ENCODE measurements around the gene AFDN. TPM values are rescaled to one million over a fixed set of nuclear protein-coding genes. Genes with fewer than 3 reads are reported as not detected.

Gene AFDN
- polyA plus RNA-seq, 12 donors = 25.7 to 89.7 (median 48.4) TPM; not detected in 1

DNA sequence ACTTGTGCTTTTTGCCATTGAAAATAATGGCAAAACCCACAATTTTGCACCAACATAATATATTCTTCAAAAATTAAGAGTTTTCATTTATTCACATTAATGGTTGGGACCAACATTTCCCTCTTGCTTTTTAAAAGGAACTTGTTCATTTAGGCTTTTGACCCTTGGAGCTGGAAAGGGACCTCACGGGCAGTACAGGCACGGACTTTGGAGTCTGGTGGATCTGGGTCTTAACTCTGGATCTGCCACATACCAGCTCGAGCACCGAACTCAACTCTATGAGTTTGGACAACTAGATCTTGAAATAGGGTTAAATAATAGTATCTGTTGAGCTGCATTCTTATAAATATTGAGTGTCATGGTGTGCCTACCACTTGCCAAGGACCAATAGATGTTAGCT is 37.2 kb downstream of the AFDN start:
- DNase-seq = no peak

DNA sequence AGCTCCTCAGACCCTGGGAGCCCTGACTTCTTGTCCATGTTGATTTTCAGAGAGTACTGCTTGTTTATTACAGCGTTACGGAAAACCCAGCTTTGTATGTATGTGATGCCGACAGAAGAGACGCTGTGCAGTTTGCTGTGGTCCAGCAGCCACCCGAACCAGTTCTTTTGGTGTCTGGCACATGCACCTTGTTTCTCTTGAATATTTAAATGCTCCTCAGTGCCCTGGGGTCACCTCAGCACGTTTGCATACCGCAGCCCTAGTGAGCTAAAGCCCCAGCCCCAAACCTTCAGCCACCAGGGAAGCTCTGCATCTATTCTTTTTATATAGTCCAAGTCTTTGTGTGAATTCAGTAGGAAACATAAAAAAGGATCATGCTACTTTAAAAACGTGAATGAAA is 39.9 kb downstream of the AFDN start:
- no peak for DNase-seq

DNA sequence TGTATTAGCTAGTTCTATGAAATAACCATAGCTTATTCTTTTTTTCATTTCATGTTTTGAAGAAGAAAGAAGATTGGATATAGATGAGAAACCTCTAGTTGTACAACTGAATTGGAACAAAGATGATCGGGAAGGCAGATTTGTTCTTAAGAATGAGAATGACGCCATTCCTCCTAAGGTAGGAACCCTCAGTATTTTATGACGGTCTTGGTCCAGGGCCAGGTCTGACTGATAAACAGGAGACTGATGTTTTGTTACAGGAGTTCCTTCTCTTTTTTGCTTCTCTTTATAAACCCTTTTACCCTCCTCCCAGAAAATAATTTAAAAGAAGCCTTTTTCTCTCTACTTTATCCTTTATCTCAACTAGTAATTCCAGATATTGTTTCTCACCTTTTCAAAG is 43.6 kb downstream of the AFDN start:
- DNase-seq = no peak

DNA sequence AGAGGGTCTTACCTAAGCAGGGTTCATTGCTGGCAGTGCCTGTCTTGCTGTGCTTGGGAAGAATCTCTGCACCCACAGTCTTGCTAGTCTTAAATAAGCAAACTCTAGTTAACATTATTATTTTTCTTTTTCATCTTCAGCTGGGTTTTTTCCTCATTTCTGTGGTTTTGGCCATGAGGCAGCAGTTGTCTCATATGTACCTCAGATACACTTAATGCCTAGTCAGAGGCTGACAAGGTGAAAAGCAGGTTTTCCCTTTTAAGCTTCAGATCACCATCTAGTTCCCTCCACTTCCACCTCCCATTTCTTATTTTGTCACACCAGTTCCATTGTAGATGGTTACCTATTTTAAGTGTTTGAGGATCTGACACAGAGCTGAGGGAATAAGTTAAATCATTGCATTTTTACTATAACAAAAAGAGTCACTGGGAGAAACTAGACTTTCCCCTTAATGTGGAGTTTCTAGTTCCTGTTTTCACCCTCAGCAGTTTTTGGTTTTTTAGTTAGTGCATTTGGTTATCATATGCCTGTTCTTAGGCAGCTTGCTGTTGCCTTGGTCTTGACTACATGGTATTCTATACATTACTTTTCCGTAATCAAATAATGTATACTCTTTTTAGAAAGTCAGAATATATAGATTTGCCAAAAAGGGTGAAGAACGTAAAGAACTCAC is 46.0 kb downstream of the AFDN start:
- DNase-seq = no peak

DNA sequence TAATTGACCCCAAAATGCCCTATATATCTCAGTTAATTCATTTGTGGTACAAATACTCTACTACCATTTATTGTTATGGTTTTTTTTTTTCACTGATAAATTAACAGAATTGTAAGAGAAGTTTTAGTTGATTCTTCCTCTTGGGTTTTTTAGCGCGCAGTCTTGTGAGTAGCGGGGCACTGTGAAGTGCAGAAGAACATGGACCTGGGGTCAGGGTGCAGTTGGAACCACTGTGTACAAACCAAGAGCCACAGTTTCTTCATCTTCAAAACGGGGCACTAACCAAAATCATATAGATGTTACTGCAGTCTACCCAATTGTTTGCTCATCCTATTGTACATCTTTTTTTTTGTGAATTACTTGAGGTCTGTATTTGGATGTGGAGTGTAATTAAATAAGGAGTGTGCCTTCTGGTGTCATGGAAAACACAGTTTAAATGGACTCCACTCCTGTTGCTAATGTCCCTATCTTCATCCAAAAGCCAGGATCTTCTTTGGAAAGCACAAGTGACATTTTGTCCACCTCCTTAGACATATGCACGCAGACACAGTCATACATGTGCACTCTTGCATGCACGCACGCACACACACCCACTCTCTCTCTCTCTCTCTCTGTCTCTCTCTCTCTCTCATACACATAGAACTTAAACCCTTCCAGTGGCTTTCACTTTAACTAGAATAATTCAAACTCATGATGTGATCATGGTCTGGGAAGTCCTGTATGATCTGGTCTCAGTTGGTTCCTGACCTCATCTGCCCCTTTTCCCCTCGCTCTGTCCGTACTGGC is 51.5 kb downstream of the AFDN start:
- no peak for DNase-seq

DNA sequence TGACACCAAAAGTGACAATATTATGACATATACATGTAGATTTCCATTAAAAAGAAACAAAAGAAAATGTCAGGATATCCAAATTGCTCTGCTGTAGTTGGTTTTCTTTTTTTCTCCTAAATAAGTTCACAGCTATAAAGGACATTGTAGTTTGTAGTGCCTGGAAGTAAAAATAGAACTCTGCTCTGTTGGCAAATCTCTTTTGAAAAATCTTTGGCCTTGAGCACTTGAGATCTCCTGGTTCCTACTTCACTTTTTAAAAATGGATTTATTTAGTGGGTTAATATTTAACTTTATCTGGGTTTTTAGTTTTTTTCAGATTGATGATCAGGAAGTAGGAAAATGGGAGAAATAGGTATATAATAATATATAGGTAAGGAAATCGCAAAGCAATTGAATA is 52.9 kb downstream of the AFDN start:
- no peak for DNase-seq

DNA sequence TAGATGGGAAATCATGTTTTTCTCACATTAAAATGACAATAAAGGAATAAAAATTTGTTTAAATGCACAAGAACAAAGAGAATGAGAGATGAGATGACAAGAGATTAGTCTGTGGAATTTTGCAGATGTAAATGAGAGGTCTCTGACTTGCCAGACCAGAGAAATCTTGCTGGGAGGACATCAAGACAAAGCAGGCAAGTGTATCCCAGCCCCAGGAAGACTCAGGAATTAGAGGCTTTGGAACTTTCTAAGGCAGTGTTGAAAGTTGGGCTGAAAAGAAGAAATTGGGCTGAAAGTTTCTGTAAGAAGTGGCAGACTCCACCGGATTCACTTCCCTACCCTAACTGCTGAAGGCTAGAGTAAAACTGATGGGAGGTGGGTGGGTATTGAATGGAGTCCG is 54.6 kb downstream of the AFDN start:
- no peak for DNase-seq

DNA sequence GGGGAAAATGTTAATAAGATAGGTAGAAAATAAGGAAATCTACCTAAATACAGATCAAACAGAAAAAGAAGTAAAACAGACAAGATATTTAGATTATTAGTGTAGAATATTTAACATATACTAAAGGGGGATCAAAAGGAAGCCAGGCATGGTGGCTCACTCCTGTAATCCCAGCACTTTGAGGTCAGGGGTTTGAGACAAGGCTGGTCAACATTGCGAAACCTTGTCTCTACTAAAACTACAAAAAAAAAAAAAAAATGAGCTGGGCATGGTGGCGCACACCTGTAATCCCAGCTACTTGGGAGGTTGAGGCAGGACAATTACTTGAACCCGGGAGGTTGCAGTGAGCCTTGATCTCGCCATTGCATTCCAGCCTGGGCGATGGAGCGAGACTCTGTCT is 55.5 kb downstream of the AFDN start:
- DNase-seq = no peak

DNA sequence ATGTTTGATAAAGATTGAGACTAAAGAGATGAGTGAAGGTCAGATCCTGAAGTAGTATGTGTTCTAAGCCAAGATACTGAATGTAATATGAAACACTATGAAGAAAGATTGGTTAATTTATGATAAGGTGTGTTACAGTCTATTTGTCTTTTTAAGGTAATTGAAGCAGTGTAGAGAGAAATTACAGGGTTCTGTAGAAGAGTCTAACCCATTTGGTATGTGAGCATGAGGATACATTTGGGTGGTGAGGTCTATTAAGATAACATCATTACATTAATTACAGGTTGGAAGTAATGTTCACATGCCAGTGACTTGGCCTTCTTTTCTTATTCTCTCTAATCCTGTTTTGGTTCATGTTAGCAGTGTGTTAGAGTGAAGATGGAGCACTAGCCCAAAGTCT is 61.4 kb downstream of the AFDN start:
- no peak for DNase-seq

DNA sequence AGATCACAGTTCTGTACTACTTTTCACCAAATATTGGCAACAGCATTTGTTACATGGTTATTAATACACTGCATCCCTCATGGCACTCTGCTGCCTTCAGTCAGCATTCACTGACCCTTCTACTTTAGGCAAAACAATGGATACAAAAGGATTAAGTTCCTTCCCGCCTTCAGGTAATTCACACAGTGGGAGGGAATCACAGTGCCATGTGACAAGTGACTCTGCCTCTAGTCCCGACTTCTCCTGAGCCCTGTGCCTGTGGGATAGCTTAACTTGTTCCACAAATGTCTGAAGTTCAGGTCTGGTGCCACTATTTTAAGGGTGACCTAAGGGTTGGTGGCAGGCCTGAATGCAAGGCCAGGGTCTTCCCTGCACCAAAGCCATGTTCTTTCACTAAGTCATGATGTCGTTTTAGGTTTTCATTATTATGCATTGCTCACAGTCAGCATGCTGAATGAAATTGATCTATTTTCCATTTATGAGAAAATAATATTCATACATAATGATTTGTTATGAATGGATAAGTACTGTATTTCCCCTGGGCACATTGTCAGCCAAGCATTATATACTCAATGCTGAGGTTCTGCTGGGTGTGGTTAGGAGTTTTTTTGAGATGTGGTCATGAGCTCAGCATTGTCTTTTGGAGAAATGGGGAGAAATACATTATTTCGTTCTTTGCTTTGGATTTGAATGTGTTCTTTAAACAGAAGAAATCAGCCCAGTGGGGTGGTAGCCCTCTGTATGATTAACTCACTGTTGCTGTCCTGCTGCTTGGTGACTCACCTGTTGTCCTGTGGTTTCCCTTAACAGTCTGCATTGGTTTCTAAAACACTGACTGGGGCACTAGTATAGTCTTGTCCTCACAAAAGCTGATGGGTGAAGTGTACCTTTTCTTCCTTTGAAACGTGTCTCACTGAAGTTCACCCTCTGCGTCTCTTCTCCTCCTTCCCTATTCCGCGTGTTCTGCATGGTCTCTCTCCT is 66.4 kb downstream of the AFDN start:
- peak; percentile 12 for DNase-seq

DNA sequence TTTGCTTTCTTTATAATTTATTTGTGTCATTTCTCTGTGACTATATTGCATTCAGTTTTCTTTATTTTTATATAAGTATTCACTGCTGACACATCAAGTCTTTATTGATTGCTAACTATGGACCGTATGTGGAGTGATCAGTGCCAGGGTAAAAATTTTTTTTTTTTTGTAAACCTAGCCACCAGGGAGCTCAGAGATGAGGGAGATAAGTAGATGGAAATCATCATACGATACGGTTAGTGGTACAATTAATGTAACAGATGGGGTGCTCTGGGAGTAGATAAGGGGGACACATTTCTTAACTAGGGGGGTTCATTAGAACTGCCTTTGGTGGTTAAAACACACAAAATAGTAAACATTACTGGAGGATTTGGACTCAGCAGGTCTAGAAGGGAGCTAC is 68.3 kb downstream of the AFDN start:
- DNase-seq = no peak

DNA sequence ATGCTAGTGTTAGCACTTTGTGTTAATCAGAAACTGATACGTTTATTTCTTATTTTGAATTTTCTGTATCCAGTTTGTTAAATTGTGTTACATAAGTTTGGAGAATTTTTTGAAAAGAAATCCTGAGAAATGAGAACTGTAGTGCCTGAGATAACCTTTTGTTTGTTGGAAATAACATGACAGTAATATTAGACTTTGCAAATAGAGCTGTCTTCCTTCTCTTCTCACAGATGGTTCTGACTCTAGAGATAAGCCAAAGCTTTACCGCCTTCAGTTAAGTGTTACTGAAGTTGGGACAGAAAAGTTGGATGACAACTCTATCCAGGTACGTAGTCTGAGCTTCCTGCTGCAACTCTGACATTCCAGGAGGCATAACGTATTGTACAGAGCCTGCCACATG is 69.9 kb downstream of the AFDN start:
- no peak for DNase-seq

DNA sequence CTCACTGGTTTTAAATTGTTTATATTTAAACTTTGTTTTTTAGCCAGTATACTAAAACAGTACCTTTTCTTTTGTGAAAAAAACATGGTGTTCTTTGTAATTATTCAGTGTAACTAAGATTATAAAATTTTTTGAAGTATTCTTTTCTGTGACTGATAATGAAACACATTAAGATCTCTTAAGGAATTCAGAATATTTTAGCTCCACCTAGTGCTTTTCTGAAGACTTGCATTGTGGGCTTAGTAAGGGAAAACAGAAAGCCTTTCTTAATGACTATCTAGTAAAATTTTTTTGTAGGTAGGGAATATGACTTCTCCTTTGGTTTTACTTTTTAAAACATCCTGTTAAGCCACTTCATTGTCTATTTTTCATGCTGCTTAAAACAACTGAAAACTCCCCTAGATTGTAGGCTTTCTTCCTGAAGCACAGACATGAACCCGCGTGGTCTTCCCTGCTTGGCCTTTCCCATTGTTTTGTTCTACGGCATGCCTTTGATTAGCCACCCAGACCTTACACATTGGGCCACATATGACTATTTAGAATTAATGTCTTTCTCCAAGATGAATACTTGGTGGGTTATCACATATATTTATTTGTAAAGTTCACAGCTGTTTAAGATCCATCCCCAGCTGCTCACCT is 72.1 kb downstream of the AFDN start:
- peak; percentile 20 for DNase-seq

DNA sequence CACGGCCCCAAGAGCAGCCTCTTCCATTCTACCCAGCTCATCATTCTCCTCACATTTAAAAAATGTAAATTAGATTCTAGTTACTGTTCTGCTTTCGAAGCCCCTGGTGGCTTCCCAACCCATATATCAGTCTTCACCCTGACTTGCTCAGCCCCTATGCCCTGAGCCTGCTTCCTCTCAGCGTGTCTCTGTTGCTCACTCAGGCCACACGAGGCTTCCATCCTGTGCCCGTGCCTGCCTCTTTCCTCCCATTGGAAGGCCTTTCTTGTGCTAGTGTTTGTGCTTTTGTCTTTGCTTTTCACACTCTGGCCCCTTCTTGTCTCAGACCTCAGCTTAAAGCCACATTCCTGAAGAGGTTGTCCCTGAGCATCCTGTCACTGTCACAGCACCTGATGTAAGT is 78.1 kb downstream of the AFDN start:
- no peak for DNase-seq

DNA sequence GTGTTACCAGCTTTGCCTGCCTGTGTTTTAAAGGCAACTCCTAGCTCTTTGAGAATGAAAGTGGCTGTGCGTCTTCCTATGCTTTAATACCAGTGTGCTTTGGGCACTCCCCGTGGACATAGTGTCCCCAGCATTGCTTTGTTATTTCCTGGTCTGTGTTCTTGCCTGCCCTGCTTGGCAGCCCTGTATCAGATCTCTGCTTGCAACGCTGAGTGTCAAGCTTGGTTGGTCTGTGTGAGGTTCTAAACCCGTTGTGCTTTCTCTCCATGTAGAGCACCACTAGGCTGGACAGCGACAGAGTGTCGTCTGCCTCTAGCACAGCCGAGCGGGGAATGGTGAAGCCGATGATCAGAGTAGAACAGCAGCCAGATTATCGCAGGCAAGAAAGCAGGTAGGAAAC is 80.2 kb downstream of the AFDN start:
- DNase-seq = peak; percentile 10

DNA sequence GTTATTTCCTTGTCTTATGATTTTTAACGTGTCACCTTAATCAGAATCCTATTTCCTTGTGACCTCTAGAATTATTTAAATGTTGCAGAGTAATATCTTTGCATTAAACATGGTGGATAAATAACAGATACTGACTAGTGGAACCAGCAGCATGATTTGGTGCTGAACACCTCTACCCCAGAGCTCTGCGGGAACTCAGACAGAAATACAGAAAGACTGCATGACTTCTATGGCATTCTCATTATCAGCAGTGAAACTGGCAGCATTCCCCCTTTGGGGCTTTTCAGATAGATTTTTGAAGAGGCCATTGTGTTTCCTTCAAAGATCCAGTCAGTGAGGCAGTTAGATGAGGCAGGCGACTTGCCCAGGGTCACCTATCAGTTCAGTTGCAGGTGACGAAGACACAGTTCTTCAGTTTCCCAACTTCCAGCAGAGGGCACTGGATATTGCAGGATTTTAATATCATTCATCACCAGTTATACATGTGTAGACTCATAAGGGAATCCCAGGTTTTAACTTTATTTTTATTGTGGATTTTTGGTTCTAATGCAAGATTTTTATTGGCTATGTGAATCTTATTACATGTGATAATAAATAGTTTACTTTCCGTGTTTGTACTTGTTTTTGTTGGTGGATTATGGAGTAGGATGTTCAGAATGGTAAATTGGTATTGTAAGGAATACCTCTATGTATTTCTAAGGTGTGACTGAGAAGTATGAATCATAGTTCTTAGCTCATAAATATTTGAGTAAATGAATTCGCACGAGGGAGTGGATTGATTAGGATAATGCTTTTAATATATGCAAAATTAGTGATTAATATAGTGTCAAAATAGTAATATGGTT is 81.3 kb downstream of the AFDN start:
- peak; percentile 20 for DNase-seq

DNA sequence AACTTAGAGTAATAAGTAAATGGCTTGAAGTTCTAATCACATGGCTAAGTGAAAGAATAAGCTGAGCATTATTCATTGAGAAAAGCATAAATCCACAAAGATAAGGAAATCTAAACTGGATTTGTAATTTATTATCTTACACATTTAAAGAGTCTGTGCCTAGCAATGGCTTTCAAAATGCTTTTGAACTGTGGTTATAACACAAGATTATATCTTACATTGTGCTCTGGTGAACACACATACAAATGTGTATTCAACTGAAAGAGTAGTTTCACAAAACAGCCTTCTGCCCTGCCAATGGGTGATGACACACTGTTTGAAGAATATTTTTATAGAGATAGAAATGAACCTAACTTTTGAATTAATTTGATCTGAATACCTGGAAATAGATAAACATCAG is 83.3 kb downstream of the AFDN start:
- DNase-seq = no peak

DNA sequence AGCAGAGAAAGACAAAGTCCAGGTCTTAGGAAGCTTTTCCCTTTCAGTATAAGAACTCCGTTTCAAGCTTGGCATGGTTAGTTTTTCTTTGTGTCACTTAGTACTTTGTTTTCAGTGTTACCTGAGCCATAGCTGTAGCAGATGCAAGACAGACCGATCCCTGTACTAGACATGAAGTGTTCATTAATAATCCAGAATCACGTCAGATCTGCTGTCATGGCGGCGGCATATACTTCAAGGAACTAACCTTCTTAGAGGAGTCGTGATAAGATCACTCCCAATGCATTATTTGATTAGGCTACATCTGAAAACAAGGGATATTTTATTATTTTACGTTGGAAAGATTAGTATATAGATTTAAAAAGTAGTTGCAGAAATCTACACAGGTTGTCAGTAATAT is 83.9 kb downstream of the AFDN start:
- DNase-seq = no peak

DNA sequence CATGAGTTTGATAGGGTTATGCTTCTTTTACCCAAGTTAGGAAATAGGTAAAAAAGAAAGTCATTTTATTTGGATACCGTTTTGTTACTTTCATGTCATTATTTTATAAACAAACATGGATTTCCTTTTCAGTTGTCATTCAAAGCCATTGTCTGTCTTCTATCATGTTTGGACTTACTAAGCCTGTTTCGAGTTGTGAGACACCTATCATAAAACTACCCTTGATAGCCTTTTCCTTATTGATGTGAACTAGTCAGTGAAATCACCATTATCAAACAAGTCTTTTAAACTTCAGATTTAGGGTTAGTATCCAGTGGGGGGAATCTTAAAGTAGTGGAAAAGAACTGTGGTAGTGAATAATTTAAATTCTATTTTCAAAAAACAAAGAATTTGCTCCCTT is 85.8 kb downstream of the AFDN start:
- DNase-seq = no peak

DNA sequence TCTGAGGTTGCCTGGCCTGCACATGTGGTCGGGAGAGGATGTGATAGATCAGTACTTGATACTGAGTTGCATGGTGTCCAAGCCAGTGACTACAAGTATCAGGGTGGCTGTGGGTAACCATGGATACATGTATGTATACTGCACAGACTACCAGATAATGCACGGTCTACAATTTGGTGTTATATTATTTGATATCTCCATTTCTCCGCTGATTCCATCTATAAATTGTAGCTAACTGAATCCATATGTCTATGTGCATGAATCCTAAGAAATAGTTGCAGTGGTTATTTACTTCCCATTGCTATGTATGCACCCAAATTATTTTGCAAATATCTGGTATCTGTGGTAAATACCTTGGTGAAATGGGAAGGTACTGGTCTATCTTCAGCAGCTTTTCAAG is 87.0 kb downstream of the AFDN start:
- DNase-seq = no peak

DNA sequence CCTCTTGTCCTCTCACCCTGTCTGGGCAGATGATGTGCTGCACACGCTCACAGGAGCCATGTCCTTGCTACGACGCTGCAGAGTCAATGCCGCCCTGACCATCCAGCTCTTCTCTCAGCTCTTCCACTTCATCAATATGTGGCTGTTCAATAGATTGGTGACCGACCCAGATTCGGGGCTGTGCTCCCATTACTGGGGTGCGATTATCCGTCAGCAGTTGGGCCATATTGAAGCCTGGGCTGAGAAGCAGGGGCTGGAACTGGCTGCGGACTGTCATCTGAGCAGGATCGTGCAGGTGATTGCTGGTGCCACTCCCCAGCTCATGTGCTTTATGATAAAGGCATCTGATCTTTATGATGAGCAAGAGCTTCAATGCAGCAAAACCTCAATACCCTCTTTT is 88.4 kb downstream of the AFDN start:
- no peak for DNase-seq

All from muscle of arm (tissue), 12 donors.